Endothelial cell of umbilical vein (primary cell): ENCODE results near the gene CLDN6. TPM values are rescaled to one million over a fixed set of nuclear protein-coding genes. Genes with fewer than 3 reads are reported as not detected.

Experiments used
- BruUV-seq: library from RNA; stranded (reverse); fragments of 400-500 nt; replicated peaks from 2 replicates; lab custom pipeline; 2021; lab: Mats Ljungman, UMichigan
- CTCF ChIA-PET: fragments of 300-600, 350-600 bp; sonication (Branson Sonifier 250); formaldehyde crosslinking; loops from one replicate; lab custom pipeline; 2021; ENCODE audit warnings: antibody characterized with exemption, inconsistent platforms; lab: Charles Lee
- POLR2A ChIA-PET: fragments of 300-600, 350-600 bp; sonication (Branson Sonifier 250); formaldehyde crosslinking; loops from one replicate; lab custom pipeline; 2021; ENCODE audit warnings: antibody characterized with exemption, inconsistent platforms; lab: Charles Lee
- DNase-seq: peaks from one replicate; pipeline ENCODE4 v3.0.0-alpha.2; 2011; ENCODE audit warnings: low read depth, low spot score
- FAIRE-seq: peaks from 2 replicates; lab custom pipeline; 2011; peaks lifted over from hg19 to GRCh38; lab: Jason Lieb, UNC
- H2AFZ ChIP-seq: 2 replicates; pipeline ENCODE4 v1.6.0; 2012; ENCODE audit warnings: low read depth, low read length, control low read depth, inconsistent platforms
- H3K27ac ChIP-seq: 2 replicates; pipeline ENCODE4 v1.5.1; 2011; ENCODE audit warnings: low read depth, mild to moderate bottlenecking, control low read depth, low read length, moderate library complexity; ENCODE audit not compliant: insufficient read depth
- H3K27me3 ChIP-seq, 2 experiments: 2 replicates each; pipeline versions ENCODE4 v1.6.0 to v1.6.1; 2011; ENCODE audit warnings: low read length in 2 of 2, mixed read lengths in 1 of 2; ENCODE audit not compliant: control insufficient read depth in 2 of 2, insufficient read depth in 2 of 2
- H3K36me3 ChIP-seq, 2 experiments: 2 replicates in 1 of 2; 3 replicates in 1 of 2; pipeline ENCODE4 v1.5.1; 2011; ENCODE audit warnings: low read length in 2 of 2, mild to moderate bottlenecking in 1 of 2, moderate library complexity in 1 of 2; ENCODE audit not compliant: control insufficient read depth in 2 of 2, insufficient read depth in 2 of 2; ENCODE audit errors: extremely low read depth in 1 of 2
- H3K4me1 ChIP-seq: 3 replicates; pipeline ENCODE4 v1.5.1; 2011; ENCODE audit warnings: mild to moderate bottlenecking, low read length; ENCODE audit not compliant: control insufficient read depth, insufficient read depth; ENCODE audit errors: extremely low read depth
- H3K4me2 ChIP-seq: 2 replicates; pipeline ENCODE4 v1.6.1; 2011; ENCODE audit warnings: low read length, control low read depth, mixed read lengths; ENCODE audit not compliant: insufficient read depth
- H3K4me3 ChIP-seq, 3 experiments: fragments of 200-600 bp in 1 of 3; sonication (generic), shearing (Covaris generic) in 1 of 3; replicated peaks in 1 of 3; 2 replicates each; pipeline ENCODE4 v1.5.1; 2011 to 2016; ENCODE audit warnings: control low read depth in 3 of 3, low read length in 3 of 3, mild to moderate bottlenecking in 2 of 3, inconsistent platforms in 1 of 3, low read depth in 1 of 3, moderate library complexity in 1 of 3; ENCODE audit not compliant: insufficient read depth in 1 of 3
- H3K79me2 ChIP-seq: 2 replicates; pipeline ENCODE4 v1.6.0; 2012; ENCODE audit warnings: low read length, inconsistent platforms; ENCODE audit not compliant: control insufficient read depth, insufficient read depth
- H3K9ac ChIP-seq: replicated peaks from 2 replicates; pipeline ENCODE3; 2011; ENCODE audit warnings: low read length, control low read depth; ENCODE audit not compliant: insufficient read depth; ENCODE audit errors: extremely low read depth
- H3K9me1 ChIP-seq: replicated peaks from 3 replicates; pipeline ENCODE4 v1.6.0; 2011; ENCODE audit warnings: mild to moderate bottlenecking, low read length; ENCODE audit not compliant: control insufficient read depth, insufficient read depth; ENCODE audit errors: extremely low read depth
- H3K9me3 ChIP-seq: replicated peaks from 2 replicates; pipeline ENCODE4 v1.5.1; 2012; ENCODE audit warnings: low read length, inconsistent platforms; ENCODE audit not compliant: control insufficient read depth, insufficient read depth
- H4K20me1 ChIP-seq: replicated peaks from 2 replicates; pipeline ENCODE3; 2011; ENCODE audit warnings: mild to moderate bottlenecking, low read length; ENCODE audit not compliant: control insufficient read depth, insufficient read depth; ENCODE audit errors: extremely low read depth
- EZH2 ChIP-seq: IDR thresholded peaks from 2 replicates; pipeline ENCODE4 v1.6.1; 2012; ENCODE audit warnings: borderline replicate concordance, low read depth, mild to moderate bottlenecking, moderate library complexity, low read length, inconsistent platforms; ENCODE audit not compliant: severe bottlenecking
- FOS ChIP-seq: IDR thresholded peaks from 2 replicates; pipeline ENCODE4 v1.6.1; 2011; ENCODE audit warnings: mild to moderate bottlenecking, low read length, moderate library complexity, borderline replicate concordance; ENCODE audit not compliant: insufficient read depth
- GATA2 ChIP-seq: IDR thresholded peaks from 2 replicates; pipeline ENCODE4 v1.7.0; 2011; ENCODE audit warnings: low read depth, mild to moderate bottlenecking, moderate library complexity, mixed read lengths, low read length; ENCODE audit not compliant: insufficient read length, insufficient read depth
- JUN ChIP-seq: IDR thresholded peaks from 2 replicates; pipeline ENCODE4 v1.6.1; 2011; ENCODE audit warnings: borderline replicate concordance, low read depth; ENCODE audit not compliant: insufficient read length, insufficient read depth
- MYC ChIP-seq: IDR thresholded peaks from one replicate; pipeline ENCODE4 v1.6.1; 2011; ENCODE audit warnings: mild to moderate bottlenecking, low read depth, low read length
- POLR2A ChIP-seq: IDR thresholded peaks from 2 replicates; pipeline ENCODE4 v1.6.1; 2012; ENCODE audit warnings: low read depth, mild to moderate bottlenecking, control low read depth, low read length
- POLR2AphosphoS5 ChIP-seq: IDR thresholded peaks from 2 replicates; pipeline ENCODE4 v1.6.1; 2012; ENCODE audit warnings: low read depth, mild to moderate bottlenecking, control low read depth, low read length, moderate library complexity; ENCODE audit not compliant: insufficient read depth
- dilution Hi-C: fragments of 300-500 bp; cut with MboI; formaldehyde crosslinking; loops from one replicate; pipeline ENCODE4 v1.15.0; 2019; ENCODE audit warnings: low sequenced_read_pairs; ENCODE audit not compliant: extremely low pct_ligation_motif_present
- intact Hi-C: fragments of 100-400 bp; cut with micrococcal nuclease; formaldehyde crosslinking; loops from one replicate; pipeline ENCODE4 v1.10.0; 2022
- polyA plus RNA-seq, 4 experiments: library from polyadenylated mRNA; depleted of rRNA in 3 of 4; stranded (reverse) in 3 of 4; unstranded in 1 of 4; fragments of >200 nt; gene quantifications; 2 replicates each; pipeline versions ENCODE4 v1.2.1 to v1.2.3, GENCODE V29; 2011 to 2012; ENCODE audit warnings: missing spikeins in 1 of 4
- total RNA-seq: library from RNA; stranded (reverse); gene quantifications from 2 replicates; pipeline ENCODE4 v1.2.3, GENCODE V29; 2021
- TF ChIP-seq, protein P1 (sequence below): IDR thresholded peaks from 2 replicates; pipeline ENCODE4 v1.6.1; 2011; ENCODE audit not compliant: insufficient read depth, insufficient read length
- TF ChIP-seq, protein P2 (sequence below), 2 donors: IDR thresholded peaks; 1 replicate in 1 of 2; 2 replicates in 1 of 2; pipeline ENCODE4 v1.5.1; 2011; ENCODE audit warnings: low read length in 2 of 2, mild to moderate bottlenecking in 2 of 2, moderate library complexity in 2 of 2, control low read depth in 1 of 2, inconsistent platforms in 1 of 2, low read depth in 1 of 2; ENCODE audit not compliant: insufficient read depth in 1 of 2; ENCODE audit errors: extremely low read depth in 1 of 2

Gene CLDN6
- total and polyA plus RNA-seq, 2 donors (not counting 3 experiments of a cell fraction or from before 2014, with no cell fraction given) = 0.28 TPM; not detected in 1

DNA sequence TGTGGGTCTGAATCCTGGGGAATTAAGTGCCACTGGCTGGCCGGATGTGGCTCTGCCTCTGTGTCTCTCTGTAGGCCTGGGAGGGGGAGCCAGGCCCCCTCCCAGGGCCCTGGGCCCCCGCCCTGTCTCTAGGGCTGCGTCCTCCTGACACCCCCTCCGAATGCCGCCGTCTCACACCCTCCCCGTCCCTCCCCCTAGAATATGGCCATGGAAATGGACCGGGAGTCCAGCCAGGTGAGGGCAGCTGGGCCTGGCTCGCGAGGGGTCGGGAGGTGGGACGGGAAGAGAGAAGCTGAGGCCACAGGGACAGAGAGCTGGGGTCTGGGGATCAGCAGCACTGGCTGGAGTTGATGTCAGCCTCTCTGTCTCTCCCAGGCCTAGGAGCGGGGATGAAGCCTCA, 21.7 kb downstream of the CLDN6 start:
- Histone ChIP-seq H3K9me3 (no peaks in the 10 kb centered on the region), H3K79me2 (no peaks in the 10 kb centered on the region), H3K9me1 (no peaks in the 10 kb centered on the region), H3K4me1 (no peaks in the 10 kb centered on the region), H3K36me3 (no peaks in the 10 kb centered on the region), H3K9ac (no peak overlapping the region), H2AFZ (no peak overlapping the region), H3K4me2 (no peak overlapping the region), H3K27ac (no peak overlapping the region), H4K20me1 (no peaks in the 10 kb centered on the region), H3K4me3 (no peak overlapping the region), H3K27me3 (no peaks in the 10 kb centered on the region)
- CTCF ChIA-PET = interaction anchor here (1.2 kb wide), 1 partner anchor 35 kb away, joined by 3 read pairs; no protein-coding TSS in a partner anchor
- TF ChIP-seq FOS (no peak), GATA2 (no peak), EZH2 (no peak), JUN (no peak), POLR2A (no peak)
- intact Hi-C loops = no loop called here
- FAIRE-seq = no peak
- dilution Hi-C loops = no loop called here
- POLR2A ChIA-PET = no interaction called here
- no peak for DNase-seq
- no TSS peak for BruUV-seq

DNA sequence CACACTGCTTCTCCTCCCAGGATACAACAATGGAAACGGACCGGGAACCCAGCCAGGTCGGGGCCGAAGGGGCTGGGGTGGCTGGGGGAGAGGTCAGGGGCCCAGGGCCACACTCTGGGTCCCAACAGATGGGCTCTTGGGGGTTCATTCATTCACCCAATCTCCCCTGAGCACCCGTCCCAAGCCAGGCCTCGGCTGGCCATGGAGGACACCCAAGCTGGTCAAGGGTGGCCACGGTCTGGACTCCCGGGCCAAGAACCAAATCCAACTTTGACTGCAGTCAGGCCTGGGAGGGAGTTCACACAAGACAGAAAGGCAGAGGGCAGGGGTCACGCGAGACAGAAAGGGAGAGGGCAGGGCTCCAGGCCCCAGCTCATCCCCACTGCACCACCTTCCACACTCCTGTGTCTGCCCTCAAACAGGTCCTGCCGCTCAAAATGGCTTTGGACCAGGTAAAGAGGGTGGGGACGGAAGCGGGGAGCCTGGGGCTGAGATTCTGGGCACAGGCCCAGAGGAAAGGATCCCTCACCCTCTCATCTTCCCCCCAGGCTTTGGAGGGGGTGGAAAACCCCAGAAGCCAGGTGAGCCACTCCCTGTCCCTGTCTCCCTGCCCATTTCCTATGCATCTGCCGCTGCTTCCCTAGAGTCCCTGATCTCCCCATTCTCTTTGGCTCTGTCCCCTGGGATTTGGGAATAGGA, 25.5 kb downstream of the CLDN6 start:
- DNase-seq (no peak), FAIRE-seq (no peak)
- Histone ChIP-seq H3K4me2 (no peak overlapping the region), H3K9me3 (no peaks in the 10 kb centered on the region), H2AFZ (no peak overlapping the region), H3K9me1 (no peaks in the 10 kb centered on the region), H3K4me3 (no peak overlapping the region), H3K27ac (no peak overlapping the region), H3K4me1 (no peaks in the 10 kb centered on the region), H3K79me2 (no peaks in the 10 kb centered on the region), H4K20me1 (no peaks in the 10 kb centered on the region), H3K27me3 (peaks cover 0 to 5% of the 10 kb centered on the region in 2 experiments), H3K36me3 (no peaks in the 10 kb centered on the region), H3K9ac (no peak overlapping the region)
- TF ChIP-seq POLR2A = no peak
- TF ChIP-seq, protein P1, sequence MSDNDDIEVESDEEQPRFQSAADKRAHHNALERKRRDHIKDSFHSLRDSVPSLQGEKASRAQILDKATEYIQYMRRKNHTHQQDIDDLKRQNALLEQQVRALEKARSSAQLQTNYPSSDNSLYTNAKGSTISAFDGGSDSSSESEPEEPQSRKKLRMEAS = no peak
- TF ChIP-seq GATA2 = no peak
- TF ChIP-seq, protein P2, sequence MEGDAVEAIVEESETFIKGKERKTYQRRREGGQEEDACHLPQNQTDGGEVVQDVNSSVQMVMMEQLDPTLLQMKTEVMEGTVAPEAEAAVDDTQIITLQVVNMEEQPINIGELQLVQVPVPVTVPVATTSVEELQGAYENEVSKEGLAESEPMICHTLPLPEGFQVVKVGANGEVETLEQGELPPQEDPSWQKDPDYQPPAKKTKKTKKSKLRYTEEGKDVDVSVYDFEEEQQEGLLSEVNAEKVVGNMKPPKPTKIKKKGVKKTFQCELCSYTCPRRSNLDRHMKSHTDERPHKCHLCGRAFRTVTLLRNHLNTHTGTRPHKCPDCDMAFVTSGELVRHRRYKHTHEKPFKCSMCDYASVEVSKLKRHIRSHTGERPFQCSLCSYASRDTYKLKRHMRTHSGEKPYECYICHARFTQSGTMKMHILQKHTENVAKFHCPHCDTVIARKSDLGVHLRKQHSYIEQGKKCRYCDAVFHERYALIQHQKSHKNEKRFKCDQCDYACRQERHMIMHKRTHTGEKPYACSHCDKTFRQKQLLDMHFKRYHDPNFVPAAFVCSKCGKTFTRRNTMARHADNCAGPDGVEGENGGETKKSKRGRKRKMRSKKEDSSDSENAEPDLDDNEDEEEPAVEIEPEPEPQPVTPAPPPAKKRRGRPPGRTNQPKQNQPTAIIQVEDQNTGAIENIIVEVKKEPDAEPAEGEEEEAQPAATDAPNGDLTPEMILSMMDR (IDR thresholded peaks at IDR 0.05; ENCODE audit: extremely low read depth in 1 of 2, insufficient read depth in 1 of 2, low read depth in 1 of 2, low read length in 2 of 2) = no peak
- no peak for TF ChIP-seq EZH2
- TF ChIP-seq JUN = no peak
- TF ChIP-seq POLR2AphosphoS5 = no peak
- no peak for TF ChIP-seq MYC
- dilution Hi-C loops (no loop called here), intact Hi-C loops (no loop called here)
- no TSS peak for BruUV-seq
- POLR2A ChIA-PET = no interaction called here
- CTCF ChIA-PET = interaction anchor here (0.9 to 1.0 kb wide), 3 partner anchors 10 to 39 kb away, joined by 3 to 4 read pairs (median 3); no protein-coding TSS in a partner anchor
